Measurements from ENCODE around the gene NPC2. TPM values are rescaled to one million over a fixed set of nuclear protein-coding genes. Genes with fewer than 3 reads are reported as not detected.

Gene NPC2
- polyA plus RNA-seq, 3 donors = 305 to 328 (median 320) TPM

GRCh38 chr14:74525361-74525851 lies 32.3 kb upstream of the NPC2 start:
- no peak for DNase-seq (ENCODE audit: extremely low read depth in 1 of 11, low read depth in 9 of 11, low spot score in 4 of 11)

- no peak for DNase-seq (ENCODE audit: extremely low read depth in 1 of 11, low read depth in 9 of 11, low spot score in 4 of 11)
These were observed 31.7 kb upstream of the NPC2 start for GRCh38 chr14:74524812-74525135.

GRCh38 chr14:74524076-74524811 lies 31.1 kb upstream of the NPC2 start:
- no peak for DNase-seq (ENCODE audit: extremely low read depth in 1 of 11, low read depth in 9 of 11, low spot score in 4 of 11)

GRCh38 chr14:74522740-74523139 lies 29.6 kb upstream of the NPC2 start:
- DNase-seq (ENCODE audit: extremely low read depth in 1 of 11, low read depth in 9 of 11, low spot score in 4 of 11) = no peak

GRCh38 chr14:74521756-74522155 lies 28.7 kb upstream of the NPC2 start:
- DNase-seq (ENCODE audit: extremely low read depth in 1 of 11, low read depth in 9 of 11, low spot score in 4 of 11) = no peak

- no peak for DNase-seq (ENCODE audit: extremely low read depth in 1 of 11, low read depth in 9 of 11, low spot score in 4 of 11)
These were observed 26.4 kb upstream of the NPC2 start for GRCh38 chr14:74519316-74520074.

GRCh38 chr14:74518221-74518620 lies 25.1 kb upstream of the NPC2 start:
- no peak for DNase-seq (ENCODE audit: extremely low read depth in 1 of 11, low read depth in 9 of 11, low spot score in 4 of 11)

- DNase-seq (ENCODE audit: extremely low read depth in 1 of 11, low read depth in 9 of 11, low spot score in 4 of 11) = no peak
These were observed 24.6 kb upstream of the NPC2 start for GRCh38 chr14:74517731-74518130.

GRCh38 chr14:74516451-74517160 lies 23.5 kb upstream of the NPC2 start:
- no peak for DNase-seq (ENCODE audit: extremely low read depth in 1 of 11, low read depth in 9 of 11, low spot score in 4 of 11)

GRCh38 chr14:74515891-74516412 lies 22.8 kb upstream of the NPC2 start:
- DNase-seq (ENCODE audit: extremely low read depth in 1 of 11, low read depth in 9 of 11, low spot score in 4 of 11) = no peak

- no peak for DNase-seq (ENCODE audit: extremely low read depth in 1 of 11, low read depth in 9 of 11, low spot score in 4 of 11)
These were observed 21.4 kb upstream of the NPC2 start for GRCh38 chr14:74514471-74514941.

- DNase-seq (ENCODE audit: extremely low read depth in 1 of 11, low read depth in 9 of 11, low spot score in 4 of 11) = no peak
These were observed 19.1 kb upstream of the NPC2 start for GRCh38 chr14:74511966-74512830.

GRCh38 chr14:74510959-74511409 lies 17.9 kb upstream of the NPC2 start:
- DNase-seq (ENCODE audit: extremely low read depth in 1 of 11, low read depth in 9 of 11, low spot score in 4 of 11) = no peak

GRCh38 chr14:74510223-74510931 lies 17.3 kb upstream of the NPC2 start:
- DNase-seq (ENCODE audit: extremely low read depth in 1 of 11, low read depth in 9 of 11, low spot score in 4 of 11) = no peak

GRCh38 chr14:74509587-74510222 lies 16.6 kb upstream of the NPC2 start:
- no peak for DNase-seq (ENCODE audit: extremely low read depth in 1 of 11, low read depth in 9 of 11, low spot score in 4 of 11)

GRCh38 chr14:74508844-74509428 lies 15.8 kb upstream of the NPC2 start:
- DNase-seq (ENCODE audit: extremely low read depth in 1 of 11, low read depth in 9 of 11, low spot score in 4 of 11) = no peak

- DNase-seq (ENCODE audit: extremely low read depth in 1 of 11, low read depth in 9 of 11, low spot score in 4 of 11) = no peak
These were observed 15.2 kb upstream of the NPC2 start for GRCh38 chr14:74508292-74508731.

Data from renal cortex interstitium (tissue), 11 donors.